CD4-positive, alpha-beta T cell treated with Interleukin-17A for 1 hour (primary cell): ENCODE results near the gene WFDC8.

ENCODE experiments used
- DNase-seq: peaks from one replicate; pipeline ENCODE4 v3.0.0-alpha.2; 2020

Gene WFDC8

GRCh38 chr20:45547206-45547770 is 31.8 kb downstream of the WFDC8 start, which contains the start of gene EPPIN:
EPPIN (minus strand) TSS chr20:45547401; CDS start chr20:45547357, 44 bp downstream.
- no peak for DNase-seq

GRCh38 chr20:45545754-45546453 is 33.2 kb downstream of the WFDC8 start:
- DNase-seq: no peak

GRCh38 chr20:45545351-45545750 is 33.7 kb downstream of the WFDC8 start:
- no peak for DNase-seq

GRCh38 chr20:45539382-45539781 is 39.7 kb downstream of the WFDC8 start, which contains the start of gene WFDC6:
WFDC6 (minus strand) TSS chr20:45539482; CDS start chr20:45539407, 75 bp downstream.
- DNase-seq: no peak

- DNase-seq: no peak
Observed at GRCh38 chr20:45538209-45538799, 40.8 kb downstream of the WFDC8 start.

- no peak for DNase-seq
Observed at GRCh38 chr20:45527294-45527693, 51.8 kb downstream of the WFDC8 start.

GRCh38 chr20:45523821-45524220 is 55.3 kb downstream of the WFDC8 start:
- DNase-seq: no peak

- no peak for DNase-seq
Observed at GRCh38 chr20:45518282-45518681, 60.8 kb downstream of the WFDC8 start.

- DNase-seq: no peak
Observed at GRCh38 chr20:45515147-45515913, 63.8 kb downstream of the WFDC8 start, which contains the start of gene SPINT3. SPINT3 (minus strand) TSS chr20:45515622; CDS start chr20:45515608, 14 bp downstream.

GRCh38 chr20:45510242-45510862 is 68.7 kb downstream of the WFDC8 start:
- DNase-seq: no peak

- no peak for DNase-seq
Observed at GRCh38 chr20:45509091-45509490, 70.0 kb downstream of the WFDC8 start.

- DNase-seq: no peak
Observed at GRCh38 chr20:45508068-45508886, 70.8 kb downstream of the WFDC8 start.

- DNase-seq: no peak
Observed at GRCh38 chr20:45507011-45507820, 71.9 kb downstream of the WFDC8 start.

- DNase-seq: no peak
Observed at GRCh38 chr20:45506398-45506797, 72.7 kb downstream of the WFDC8 start.

- no peak for DNase-seq
Observed at GRCh38 chr20:45503403-45503802, 75.7 kb downstream of the WFDC8 start.

- no peak for DNase-seq
Observed at GRCh38 chr20:45502561-45502960, 76.5 kb downstream of the WFDC8 start.
